ENCODE results near the gene SH3BGRL. TPM values are rescaled to one million over a fixed set of nuclear protein-coding genes. Genes with fewer than 3 reads are reported as not detected.
"Not testable (repeated sequence)": the region's sequence is repeated elsewhere in the genome, so short reads cannot be mapped to it uniquely, and the experiment has no call there.

Gene SH3BGRL
- total RNA-seq, 2 donors from 2014 or later, result 31.5 to 67.1 TPM

GRCh38 chrX:81286075-81286474 is 84.2 kb downstream of the SH3BGRL start:
- ATAC-seq (no peak), DNase-seq (ENCODE audit: low spot score) (no peak)
- H3K27me3 Mint-ChIP-seq, result no peaks in the 10 kb centered on the region
- peaks cover 47% of the 10 kb centered on the region for H3K36me3 Mint-ChIP-seq
- H3K9me3 Mint-ChIP-seq, result peaks cover 6% of the 10 kb centered on the region
- no peak overlapping the region for H3K27ac Mint-ChIP-seq
- H3K4me3 Mint-ChIP-seq, result no peak overlapping the region
- no peaks in the 10 kb centered on the region for H3K4me1 Mint-ChIP-seq (ENCODE audit: low read depth in 2 of 2)

GRCh38 chrX:81286608-81287007 is 84.7 kb downstream of the SH3BGRL start:
- H3K4me1 Mint-ChIP-seq (ENCODE audit: low read depth in 2 of 2), result no peaks in the 10 kb centered on the region
- H3K27me3 Mint-ChIP-seq, result no peaks in the 10 kb centered on the region
- no peak for DNase-seq (ENCODE audit: low spot score)
- no peak overlapping the region for H3K27ac Mint-ChIP-seq
- ATAC-seq, result no peak
- no peak overlapping the region for H3K4me3 Mint-ChIP-seq
- H3K9me3 Mint-ChIP-seq, result peaks cover 6% of the 10 kb centered on the region
- peaks cover 42% of the 10 kb centered on the region for H3K36me3 Mint-ChIP-seq

GRCh38 chrX:81291996-81292395 is 90.1 kb downstream of the SH3BGRL start:
- no peak for DNase-seq (ENCODE audit: low spot score)
- ATAC-seq, result no peak
- Mint-ChIP-seq H3K36me3 (peaks cover 20% of the 10 kb centered on the region), H3K27me3 (no peaks in the 10 kb centered on the region), H3K4me3 (no peak overlapping the region), H3K27ac (no peak overlapping the region), H3K4me1 (ENCODE audit: low read depth in 2 of 2) (peaks cover 4 to 5% of the 10 kb centered on the region in 2 donors), H3K9me3 (peaks cover 8% of the 10 kb centered on the region)

- no peak overlapping the region for H3K27ac Mint-ChIP-seq
- DNase-seq (ENCODE audit: low spot score), result no peak
- H3K36me3 Mint-ChIP-seq, result peaks cover 11% of the 10 kb centered on the region
- no peak overlapping the region for H3K4me3 Mint-ChIP-seq
- peaks cover 6% of the 10 kb centered on the region for H3K9me3 Mint-ChIP-seq
- no peak for ATAC-seq
- H3K27me3 Mint-ChIP-seq, result no peaks in the 10 kb centered on the region
- peaks cover 4 to 5% of the 10 kb centered on the region in 2 donors for H3K4me1 Mint-ChIP-seq (ENCODE audit: low read depth in 2 of 2)
Measured at GRCh38 chrX:81294101-81294500, 92.2 kb downstream of the SH3BGRL start.

DNA sequence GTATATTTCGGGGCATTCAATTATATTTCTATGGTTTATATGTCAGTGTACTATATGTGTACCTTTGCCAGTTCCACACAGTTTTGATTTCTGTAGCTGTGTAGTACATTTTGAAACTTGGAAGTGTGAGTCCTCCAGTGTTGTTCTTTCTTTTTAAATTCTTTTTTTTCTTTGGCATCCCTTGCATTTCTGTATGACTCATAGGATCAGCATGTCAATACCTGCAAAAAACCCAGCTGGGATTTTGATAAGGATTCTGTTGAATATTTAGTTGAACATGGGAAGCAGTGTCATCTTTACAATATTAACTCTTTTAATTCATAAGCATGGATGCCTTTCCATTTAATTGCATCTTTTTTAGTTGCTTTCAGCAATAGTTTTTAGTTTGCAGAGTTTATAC is 100.0 kb downstream of the SH3BGRL start:
- no peaks in the 10 kb centered on the region for H3K9me3 Mint-ChIP-seq
- no peak for ATAC-seq

DNA sequence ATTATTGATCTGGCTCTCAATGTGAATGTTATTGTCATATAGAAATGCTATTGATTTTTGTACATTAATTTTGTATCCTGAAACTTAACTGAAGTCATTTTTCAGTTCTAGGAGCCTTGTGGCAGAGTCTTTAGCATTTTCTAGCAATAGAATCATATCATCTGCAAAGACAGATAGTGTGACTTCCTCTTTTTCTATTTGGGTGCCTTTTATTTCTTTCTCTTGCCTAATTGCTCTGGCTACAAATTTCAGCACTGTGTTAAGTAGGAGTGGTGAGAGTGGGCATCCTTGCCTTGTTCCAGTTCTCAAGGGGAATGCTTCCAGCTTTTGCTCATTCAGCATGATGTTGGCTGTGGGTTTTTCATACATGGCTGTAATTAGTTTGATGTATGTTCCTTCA is 102.7 kb downstream of the SH3BGRL start:
- DNase-seq (ENCODE audit: low spot score) (no peak), ATAC-seq (no peak)
- peaks cover 0 to 16% of the 10 kb centered on the region in 2 donors for H3K4me1 Mint-ChIP-seq (ENCODE audit: low read depth in 2 of 2)
- H3K4me3 Mint-ChIP-seq, result no peak overlapping the region
- H3K36me3 Mint-ChIP-seq, result peaks cover 8% of the 10 kb centered on the region
- no peaks in the 10 kb centered on the region for H3K27me3 Mint-ChIP-seq
- H3K9me3 Mint-ChIP-seq, result no peaks in the 10 kb centered on the region
- no peak overlapping the region for H3K27ac Mint-ChIP-seq

More for the DNA sequence above, 100.0 kb downstream of the SH3BGRL start:
- Mint-ChIP-seq H3K4me3 (no peak overlapping the region), H3K4me1 (ENCODE audit: low read depth in 2 of 2) (peaks cover 0 to 16% of the 10 kb centered on the region in 2 donors), H3K36me3 (peaks cover 8% of the 10 kb centered on the region), H3K27ac (no peak overlapping the region), H3K27me3 (no peaks in the 10 kb centered on the region)
- DNase-seq (ENCODE audit: low spot score), result no peak

DNA sequence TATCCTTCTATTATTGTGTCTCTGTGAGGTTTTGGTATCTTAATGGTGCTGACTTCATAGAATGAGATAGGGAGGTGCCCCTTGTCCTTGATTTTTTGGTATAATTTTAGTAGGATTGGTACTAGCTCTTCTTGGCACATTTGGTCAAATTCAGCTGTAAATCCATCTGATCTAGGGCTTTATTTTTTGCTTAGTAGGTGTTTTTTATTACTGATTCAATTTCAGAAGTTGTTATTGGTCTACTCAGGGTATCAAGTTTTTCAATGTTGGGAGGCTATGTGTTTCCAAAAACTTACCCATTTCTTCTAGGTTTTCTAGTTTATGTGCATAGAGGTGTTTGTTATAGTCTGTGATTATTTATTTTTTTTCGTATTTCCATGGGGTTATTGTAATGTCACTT is 103.3 kb downstream of the SH3BGRL start:
- no peaks in the 10 kb centered on the region for H3K27me3 Mint-ChIP-seq

DNA sequence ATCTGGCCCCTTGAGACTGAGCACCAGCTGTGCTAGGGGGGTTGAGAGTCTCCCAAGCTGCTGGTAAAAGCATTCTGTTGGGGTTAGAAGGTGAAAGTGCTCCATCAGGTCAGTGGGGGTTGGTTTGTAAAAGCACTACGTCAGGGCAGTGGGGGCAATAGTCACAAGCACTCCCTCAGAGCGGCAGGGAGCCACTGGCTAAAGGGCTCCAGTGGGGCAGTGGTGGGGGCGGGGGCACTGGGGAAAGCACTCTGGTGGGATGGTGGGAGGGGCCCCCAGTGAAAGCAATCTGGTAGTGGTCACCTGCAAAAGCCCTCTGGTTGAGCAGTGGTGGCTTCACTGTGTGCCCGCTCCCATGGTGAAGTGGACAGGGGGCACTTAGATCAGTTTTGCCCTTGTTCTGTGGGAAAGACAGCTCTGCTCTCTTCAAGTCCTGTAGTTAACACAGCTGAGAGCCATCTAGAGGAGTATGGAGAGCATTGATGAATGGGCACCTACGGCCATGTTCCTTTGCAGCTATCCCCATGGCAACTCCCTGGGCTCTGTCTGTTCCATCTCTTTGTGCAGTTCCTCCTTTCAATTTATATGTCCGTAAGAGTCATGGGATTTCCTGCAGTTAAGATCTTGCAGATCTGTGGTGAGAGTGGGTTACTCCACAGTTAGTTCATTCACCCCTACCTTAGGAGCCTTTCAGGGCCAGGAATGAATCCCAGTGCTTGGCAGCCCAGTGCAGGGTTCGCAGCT is 106.4 kb downstream of the SH3BGRL start:
- H3K36me3 Mint-ChIP-seq, result peaks cover 11% of the 10 kb centered on the region
- H3K27me3 Mint-ChIP-seq, result no peaks in the 10 kb centered on the region
- ATAC-seq (no peak), DNase-seq (ENCODE audit: low spot score) (no peak)
- no peak overlapping the region for H3K27ac Mint-ChIP-seq
- H3K4me3 Mint-ChIP-seq, result no peak overlapping the region
- H3K4me1 Mint-ChIP-seq (ENCODE audit: low read depth in 2 of 2), result peaks cover 0 to 21% of the 10 kb centered on the region in 2 donors
- no peaks in the 10 kb centered on the region for H3K9me3 Mint-ChIP-seq

More for the DNA sequence above, 103.3 kb downstream of the SH3BGRL start:
- Mint-ChIP-seq H3K27ac (no peak overlapping the region), H3K36me3 (peaks cover 8% of the 10 kb centered on the region), H3K9me3 (no peaks in the 10 kb centered on the region), H3K4me3 (no peak overlapping the region), H3K4me1 (ENCODE audit: low read depth in 2 of 2) (peaks cover 0 to 16% of the 10 kb centered on the region in 2 donors)
- no peak for ATAC-seq
- no peak for DNase-seq (ENCODE audit: low spot score)

DNA sequence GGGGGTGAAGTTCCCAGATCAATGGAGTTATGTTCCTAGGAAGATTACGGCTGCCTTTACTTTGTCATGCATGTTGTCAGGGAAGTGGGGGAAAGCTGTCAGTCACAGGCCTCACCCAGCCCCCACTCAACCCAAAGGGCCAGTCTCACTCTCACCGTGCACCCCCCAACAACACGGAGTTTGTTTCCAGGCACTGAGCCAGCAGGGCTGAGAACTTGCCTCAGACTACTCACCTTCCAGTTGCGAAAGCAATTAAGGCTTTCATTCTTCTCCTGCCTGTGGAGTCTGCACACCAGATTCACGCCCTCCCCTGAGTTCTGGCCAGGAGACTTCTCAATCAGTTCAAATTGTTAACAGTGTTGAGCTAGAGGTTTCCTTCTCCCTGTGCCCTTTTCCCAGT is 114.3 kb downstream of the SH3BGRL start:
- Mint-ChIP-seq H3K9me3 (no peaks in the 10 kb centered on the region), H3K36me3 (peaks cover 15% of the 10 kb centered on the region), H3K27me3 (no peaks in the 10 kb centered on the region), H3K27ac (no peak overlapping the region), H3K4me3 (no peak overlapping the region), H3K4me1 (ENCODE audit: low read depth in 2 of 2) (peaks cover under 1 to 14% of the 10 kb centered on the region in 2 donors)
- peak in 1 of 2 donors; percentile 20 for ATAC-seq
- no peak for DNase-seq (ENCODE audit: low spot score)

DNA sequence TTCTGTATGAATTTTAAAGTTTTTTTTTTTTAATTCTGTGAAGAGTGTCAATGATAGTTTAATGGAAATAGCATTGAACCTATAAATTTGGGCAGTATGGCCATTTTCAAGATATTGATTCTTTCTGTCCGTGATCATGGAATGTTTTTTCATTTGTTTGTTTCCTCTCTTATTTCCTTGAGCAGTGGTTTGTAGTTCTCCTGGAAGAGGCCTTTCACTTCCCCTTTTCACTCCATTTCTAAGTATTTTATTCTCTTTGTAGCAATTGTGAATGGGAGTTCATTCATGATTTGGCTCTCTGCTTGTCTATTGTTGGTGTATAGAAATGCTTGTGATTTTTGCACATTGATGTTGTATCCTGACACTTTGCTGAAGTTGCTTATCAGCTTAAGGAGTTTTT is 129.8 kb downstream of the SH3BGRL start:
- H3K4me3 Mint-ChIP-seq; H3K27ac Mint-ChIP-seq; H3K27me3 Mint-ChIP-seq; ATAC-seq; H3K9me3 Mint-ChIP-seq; DNase-seq (ENCODE audit: low spot score): not testable (repeated sequence)
- Mint-ChIP-seq H3K4me1 (ENCODE audit: low read depth in 2 of 2) (peaks cover 23 to 26% of the 10 kb centered on the region in 2 donors), H3K36me3 (peaks cover 16% of the 10 kb centered on the region)

- DNase-seq (ENCODE audit: low spot score), result no peak
- Mint-ChIP-seq H3K9me3 (no peaks in the 10 kb centered on the region), H3K27me3 (no peaks in the 10 kb centered on the region), H3K27ac (peak overlapping the region in 1 of 2 donors; percentile 59), H3K4me3 (no peak overlapping the region), H3K4me1 (ENCODE audit: low read depth in 2 of 2) (peaks cover 20 to 21% of the 10 kb centered on the region in 2 donors), H3K36me3 (peaks cover 16% of the 10 kb centered on the region)
- no peak for ATAC-seq
Measured at GRCh38 chrX:81336455-81337152, 134.7 kb downstream of the SH3BGRL start.

- H3K9me3 Mint-ChIP-seq, result no peaks in the 10 kb centered on the region
- no peak overlapping the region for H3K27ac Mint-ChIP-seq
- peak in 1 of 2 donors; percentile 53 for ATAC-seq
- DNase-seq (ENCODE audit: low spot score), result no peak
- peaks cover 20 to 21% of the 10 kb centered on the region in 2 donors for H3K4me1 Mint-ChIP-seq (ENCODE audit: low read depth in 2 of 2)
- H3K27me3 Mint-ChIP-seq, result no peaks in the 10 kb centered on the region
- H3K4me3 Mint-ChIP-seq, result no peak overlapping the region
- H3K36me3 Mint-ChIP-seq, result peaks cover 16% of the 10 kb centered on the region
Measured at GRCh38 chrX:81337805-81338204, 135.9 kb downstream of the SH3BGRL start.

- no peak overlapping the region for H3K4me3 Mint-ChIP-seq
- no peaks in the 10 kb centered on the region for H3K9me3 Mint-ChIP-seq
- DNase-seq (ENCODE audit: low spot score) (no peak), ATAC-seq (no peak)
- H3K36me3 Mint-ChIP-seq, result peaks cover 16% of the 10 kb centered on the region
- no peaks in the 10 kb centered on the region for H3K27me3 Mint-ChIP-seq
- peaks cover 19 to 21% of the 10 kb centered on the region in 2 donors for H3K4me1 Mint-ChIP-seq (ENCODE audit: low read depth in 2 of 2)
- no peak overlapping the region for H3K27ac Mint-ChIP-seq
Measured at GRCh38 chrX:81338924-81339323, 137.0 kb downstream of the SH3BGRL start.

- not testable (repeated sequence) for DNase-seq (ENCODE audit: low spot score); H3K4me3 Mint-ChIP-seq; ATAC-seq; H3K36me3 Mint-ChIP-seq; H3K9me3 Mint-ChIP-seq; H3K27me3 Mint-ChIP-seq; H3K27ac Mint-ChIP-seq; H3K4me1 Mint-ChIP-seq (ENCODE audit: low read depth in 2 of 2)
Measured at GRCh38 chrX:81345296-81345695, 143.4 kb downstream of the SH3BGRL start.

Measured in natural killer cell treated with Interleukin-12 subunit alpha and Interleukin-12 subunit beta and Interleukin-15 and Interleukin-18, amount 100 ng/mL, for 72 hours (primary cell).